Ascending aorta (tissue), 2 donors: Measurements from ENCODE around the gene STK11IP. TPM values are rescaled to one million over a fixed set of nuclear protein-coding genes. Genes with fewer than 3 reads are reported as not detected.

Experiments used
- DNase-seq, 2 donors: peaks; one replicate each; pipeline ENCODE4 v3.0.0-alpha.2; 2019; ENCODE audit warnings: low spot score in 2 of 2
- H3K27ac ChIP-seq, 2 donors: fragments of 200-600 bp; sonication (generic); one replicate each; pipeline ENCODE4 v1.5.1; 2016 to 2017; ENCODE audit warnings: mild to moderate bottlenecking in 1 of 2
- H3K27me3 ChIP-seq: fragments of 200-600 bp; sonication (generic); one replicate; pipeline ENCODE4 v1.5.1; 2017
- H3K36me3 ChIP-seq, 2 donors: fragments of 200-600 bp; sonication (generic); one replicate each; pipeline ENCODE4 v1.5.1; 2016
- H3K4me1 ChIP-seq, 2 donors: fragments of 200-600 bp; sonication (generic); one replicate each; pipeline ENCODE4 v1.5.1; 2016 to 2017; ENCODE audit warnings: mild to moderate bottlenecking in 1 of 2
- H3K4me3 ChIP-seq, 2 donors: fragments of 200-600 bp; sonication (generic); one replicate each; pipeline ENCODE4 v1.5.1; 2016 to 2017; ENCODE audit warnings: mild to moderate bottlenecking in 1 of 2
- H3K9me3 ChIP-seq, 2 donors: fragments of 200-600 bp; sonication (generic); one replicate each; pipeline ENCODE4 v1.5.1; 2016
- intact Hi-C: fragments of 100-400 bp; cut with DNase I; formaldehyde crosslinking; loops from one replicate; pipeline ENCODE4 v1.15.1; 2023
- total RNA-seq: library from RNA; depleted of rRNA; stranded (reverse); fragments of >200 nt; gene quantifications from one replicate; pipeline ENCODE4 v1.1.0, GENCODE V29; 2016
- TF ChIP-seq, protein P1 (sequence below), 3 experiments: fragments of 200-600 bp in 2 of 3; fragments of 450-650 bp in 1 of 3; sonication (generic) in 2 of 3; IDR thresholded peaks; one replicate each; pipeline ENCODE4 v1.5.1; 2016 to 2019; ENCODE audit warnings: antibody characterized with exemption in 3 of 3, mild to moderate bottlenecking in 1 of 3, moderate library complexity in 1 of 3

Gene STK11IP
- total RNA-seq, 1 donor from 2014 or later = 138 TPM

- Histone ChIP-seq H3K27ac (peak overlapping the region; percentile 37 to 56), H3K4me3 (no peak overlapping the region), H3K4me1 (peaks cover 0 to 4% of the 10 kb centered on the region in 2 donors), H3K36me3 (no peaks in the 10 kb centered on the region), H3K9me3 (no peaks in the 10 kb centered on the region), H3K27me3 (no peaks in the 10 kb centered on the region)
- TF ChIP-seq, protein P1, sequence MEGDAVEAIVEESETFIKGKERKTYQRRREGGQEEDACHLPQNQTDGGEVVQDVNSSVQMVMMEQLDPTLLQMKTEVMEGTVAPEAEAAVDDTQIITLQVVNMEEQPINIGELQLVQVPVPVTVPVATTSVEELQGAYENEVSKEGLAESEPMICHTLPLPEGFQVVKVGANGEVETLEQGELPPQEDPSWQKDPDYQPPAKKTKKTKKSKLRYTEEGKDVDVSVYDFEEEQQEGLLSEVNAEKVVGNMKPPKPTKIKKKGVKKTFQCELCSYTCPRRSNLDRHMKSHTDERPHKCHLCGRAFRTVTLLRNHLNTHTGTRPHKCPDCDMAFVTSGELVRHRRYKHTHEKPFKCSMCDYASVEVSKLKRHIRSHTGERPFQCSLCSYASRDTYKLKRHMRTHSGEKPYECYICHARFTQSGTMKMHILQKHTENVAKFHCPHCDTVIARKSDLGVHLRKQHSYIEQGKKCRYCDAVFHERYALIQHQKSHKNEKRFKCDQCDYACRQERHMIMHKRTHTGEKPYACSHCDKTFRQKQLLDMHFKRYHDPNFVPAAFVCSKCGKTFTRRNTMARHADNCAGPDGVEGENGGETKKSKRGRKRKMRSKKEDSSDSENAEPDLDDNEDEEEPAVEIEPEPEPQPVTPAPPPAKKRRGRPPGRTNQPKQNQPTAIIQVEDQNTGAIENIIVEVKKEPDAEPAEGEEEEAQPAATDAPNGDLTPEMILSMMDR (IDR thresholded peaks at IDR 0.05) = no peak
- intact Hi-C loops = no loop called here
- DNase-seq = no peak
Measured at GRCh38 chr2:219658196-219658846, 60.7 kb downstream of the STK11IP start.

GRCh38 chr2:219658874-219659273, 61.2 kb downstream of the STK11IP start:
- Histone ChIP-seq H3K4me1 (peaks cover 0 to 4% of the 10 kb centered on the region in 2 donors), H3K4me3 (no peak overlapping the region), H3K27ac (peak overlapping the region in 1 of 2 donors; percentile 37), H3K9me3 (no peaks in the 10 kb centered on the region), H3K27me3 (no peaks in the 10 kb centered on the region), H3K36me3 (no peaks in the 10 kb centered on the region)
- intact Hi-C loops = no loop called here
- no peak for DNase-seq
- TF ChIP-seq, protein P1 (IDR thresholded peaks at IDR 0.05) = no peak

DNA sequence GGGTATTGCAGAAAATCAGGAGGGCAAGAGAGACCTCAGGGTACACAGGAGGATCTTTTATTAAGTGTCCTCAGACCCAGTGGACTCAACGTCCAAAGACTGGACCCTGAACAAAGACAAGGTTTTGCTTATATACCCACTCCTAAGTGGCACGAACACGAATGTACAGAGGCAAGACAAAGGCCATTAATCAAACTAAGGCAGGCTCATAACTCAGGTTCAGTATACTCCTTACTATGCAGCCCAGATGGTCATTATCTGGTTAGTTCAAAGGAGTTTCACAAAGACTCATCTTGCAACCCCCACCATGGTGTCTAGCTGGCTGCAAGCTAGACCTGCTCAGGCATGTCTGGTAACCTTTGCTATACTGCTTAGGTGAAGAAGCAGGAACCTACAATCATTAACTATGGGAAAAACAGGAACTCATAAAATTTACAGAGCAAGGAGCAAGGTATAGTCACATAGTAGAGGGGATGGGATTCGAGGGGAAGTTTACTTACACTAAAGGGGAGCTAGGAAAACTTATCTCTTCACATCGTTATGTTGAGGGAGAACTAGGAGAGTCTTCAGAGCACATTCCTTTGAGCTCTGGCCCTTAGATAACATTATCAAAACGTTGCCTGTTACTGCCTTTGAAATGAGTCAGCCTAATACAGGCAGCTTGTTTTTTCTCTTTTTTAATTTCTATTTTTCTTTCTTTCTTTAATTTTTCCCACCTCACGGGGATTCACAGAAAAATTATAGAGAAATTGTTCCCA, 63.7 kb downstream of the STK11IP start:
- no peaks in the 10 kb centered on the region for H3K36me3 ChIP-seq
- intact Hi-C loops = no loop called here
- H3K4me3 ChIP-seq = no peak overlapping the region
- no peak for DNase-seq
- no peak overlapping the region for H3K27ac ChIP-seq
- H3K27me3 ChIP-seq = no peaks in the 10 kb centered on the region
- H3K9me3 ChIP-seq = no peaks in the 10 kb centered on the region
- H3K4me1 ChIP-seq = peaks cover 0 to 4% of the 10 kb centered on the region in 2 donors
- TF ChIP-seq, protein P1 (IDR thresholded peaks at IDR 0.05) = no peak

GRCh38 chr2:219661955-219662395, 64.3 kb downstream of the STK11IP start:
- Histone ChIP-seq H3K4me1 (peaks cover 0 to 4% of the 10 kb centered on the region in 2 donors), H3K27ac (no peak overlapping the region), H3K36me3 (no peaks in the 10 kb centered on the region), H3K9me3 (no peaks in the 10 kb centered on the region), H3K27me3 (no peaks in the 10 kb centered on the region), H3K4me3 (no peak overlapping the region)
- DNase-seq = no peak
- TF ChIP-seq, protein P1 (IDR thresholded peaks at IDR 0.05) = no peak
- intact Hi-C loops = no loop called here

- no peak for DNase-seq
- no peaks in the 10 kb centered on the region for H3K9me3 ChIP-seq
- H3K27me3 ChIP-seq = no peaks in the 10 kb centered on the region
- H3K27ac ChIP-seq = no peak overlapping the region
- H3K4me3 ChIP-seq = no peak overlapping the region
- H3K36me3 ChIP-seq = no peaks in the 10 kb centered on the region
- intact Hi-C loops = no loop called here
- TF ChIP-seq, protein P1 (IDR thresholded peaks at IDR 0.05) = no peak
- peaks cover 0 to 4% of the 10 kb centered on the region in 2 donors for H3K4me1 ChIP-seq
Measured at GRCh38 chr2:219662566-219662965, 64.9 kb downstream of the STK11IP start.
